A549 (cell line): Measurements from ENCODE around the gene OPA3.

Source experiments
- CBX8 ChIP-seq: fragments of 200-600 bp; sonication (generic); IDR thresholded peaks from 2 replicates; pipeline ENCODE4 v1.6.1; 2016
- CTCF ChIP-seq: fragments of >200 bp; sonication (Bioruptor Twin); formaldehyde crosslinking; IDR thresholded peaks from 3 replicates; pipeline ENCODE4 v1.5.1; 2016
- EP300 ChIP-seq, 2 experiments: fragments of >200 bp; sonication (Bioruptor Twin); formaldehyde crosslinking; IDR thresholded peaks; 2 replicates in 1 of 2; 3 replicates in 1 of 2; pipeline ENCODE4 v1.6.1; 2016 to 2017
- GATA3 ChIP-seq: IDR thresholded peaks from 2 replicates; pipeline ENCODE4 v1.6.1; 2012; ENCODE audit warnings: borderline replicate concordance
- HOXB13 ChIP-seq: fragments of 250-450 bp; sonication (Bioruptor Pico); IDR thresholded peaks from 2 replicates; pipeline ENCODE4 v1.5.0; 2020; ENCODE audit warnings: low read depth, mild to moderate bottlenecking, moderate library complexity
- JUNB ChIP-seq: fragments of >200 bp; sonication (Bioruptor Twin); formaldehyde crosslinking; IDR thresholded peaks from 2 replicates; pipeline ENCODE4 v1.6.1; 2016
- PBX3 ChIP-seq: IDR thresholded peaks from 2 replicates; pipeline ENCODE4 v1.6.1; 2012
- POLR2A ChIP-seq: IDR thresholded peaks from 2 replicates; pipeline ENCODE4 v1.6.1; 2012; ENCODE audit warnings: mild to moderate bottlenecking, low read length
- SMC3 ChIP-seq: fragments of >200 bp; sonication (Bioruptor Twin); formaldehyde crosslinking; IDR thresholded peaks from 3 replicates; pipeline ENCODE4 v1.6.1; 2018; ENCODE audit warnings: inconsistent platforms
- SREBF2 ChIP-seq: fragments of 450-650 bp; IDR thresholded peaks from 2 replicates; pipeline ENCODE4 v1.6.1; 2014; ENCODE audit warnings: mild to moderate bottlenecking, moderate library complexity
- ZC3H11A ChIP-seq: fragments of 450-650 bp; IDR thresholded peaks from 2 replicates; pipeline ENCODE4 v1.6.1; 2014; ENCODE audit warnings: antibody characterized with exemption, mild to moderate bottlenecking

- no peak for TF ChIP-seq CBX8
- no peak for TF ChIP-seq CTCF
- TF ChIP-seq GATA3 = no peak
- no peak for TF ChIP-seq PBX3
- no peak for TF ChIP-seq JUNB
- TF ChIP-seq SREBF2 = no peak
- TF ChIP-seq HOXB13 (CRISPR knock-in tag) = no peak
- no peak for TF ChIP-seq EP300 (IDR thresholded peaks at IDR 0.05)
- no peak for TF ChIP-seq POLR2A
- TF ChIP-seq SMC3 = no peak
- TF ChIP-seq ZC3H11A = no peak
These were observed 53.3 kb downstream of the OPA3 start for GRCh38 chr19:45531349-45531748.
